Superior temporal gyrus (tissue), 1 donor: Measurements from ENCODE around the gene DGKZ.
"Not testable (repeated sequence)": the region's sequence is repeated elsewhere in the genome, so short reads cannot be mapped to it uniquely, and the experiment has no call there.

Source experiments
- DNase-seq: peaks from one replicate; pipeline ENCODE4 v3.0.0-alpha.2; 2016; ENCODE audit errors: extremely low spot score

DGKZ gene

DNA sequence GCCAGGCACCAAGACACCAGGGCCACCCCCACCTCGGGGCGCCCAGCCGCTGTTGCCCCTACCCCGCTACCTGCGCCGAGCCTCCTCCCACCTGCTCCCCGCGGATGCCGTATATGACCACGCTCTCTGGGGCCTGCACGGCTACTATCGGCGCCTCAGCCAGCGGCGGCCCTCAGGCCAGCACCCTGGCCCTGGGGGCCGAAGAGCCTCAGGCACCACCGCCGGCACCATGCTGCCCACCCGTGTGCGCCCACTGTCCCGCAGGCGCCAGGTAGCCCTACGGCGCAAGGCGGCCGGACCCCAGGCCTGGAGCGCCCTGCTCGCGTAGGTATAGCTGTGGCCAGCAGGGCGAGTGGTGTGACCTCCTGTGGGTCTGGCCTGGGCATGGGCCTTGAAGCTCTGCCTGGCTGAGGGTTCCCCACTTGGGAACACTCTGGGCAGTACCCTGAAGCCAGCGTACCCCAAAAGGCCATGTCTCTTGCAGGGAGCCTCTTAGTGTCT lies 19.4 kb downstream of the DGKZ start:
- DNase-seq = no peak

- DNase-seq = peak; percentile 80
These were observed 20.1 kb downstream of the DGKZ start for GRCh38 chr11:46367244-46367915.

DNA sequence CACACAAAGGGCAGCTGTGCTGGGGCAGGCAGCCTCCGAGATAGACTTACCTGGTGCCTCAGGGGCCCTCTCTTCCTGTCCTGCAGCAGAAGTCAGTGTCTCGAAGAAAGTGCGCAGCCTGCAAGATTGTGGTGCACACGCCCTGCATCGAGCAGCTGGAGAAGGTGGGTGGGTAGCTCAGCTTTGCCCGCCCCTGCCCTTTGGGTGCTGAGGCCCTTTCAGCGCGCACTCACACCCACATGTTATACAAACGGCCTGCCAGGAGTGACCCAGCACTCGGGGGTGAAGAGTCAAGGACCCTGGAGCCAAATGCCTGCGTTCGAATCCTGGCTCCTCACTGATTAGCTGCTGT lies 20.6 kb downstream of the DGKZ start:
- no peak for DNase-seq

- DNase-seq = no peak
These were observed 22.3 kb downstream of the DGKZ start for GRCh38 chr11:46369458-46370152.

GRCh38 chr11:46370253-46370652 lies 23.0 kb downstream of the DGKZ start:
- DNase-seq = no peak

DNA sequence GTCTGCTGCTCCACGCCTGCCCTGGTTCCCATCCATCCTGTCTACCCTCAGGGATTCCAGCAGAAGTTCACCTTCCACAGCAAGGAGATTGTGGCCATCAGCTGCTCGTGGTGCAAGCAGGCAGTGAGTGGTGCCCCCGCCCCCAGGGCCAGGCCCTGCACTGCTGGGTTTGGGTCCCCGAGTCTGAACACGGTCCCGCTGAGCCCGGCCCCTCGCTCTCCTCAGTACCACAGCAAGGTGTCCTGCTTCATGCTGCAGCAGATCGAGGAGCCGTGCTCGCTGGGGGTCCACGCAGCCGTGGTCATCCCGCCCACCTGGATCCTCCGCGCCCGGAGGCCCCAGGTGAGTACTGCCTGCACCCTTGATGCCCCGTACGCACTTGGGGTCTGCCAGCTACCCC lies 24.0 kb downstream of the DGKZ start:
- DNase-seq = not testable (repeated sequence)

DNA sequence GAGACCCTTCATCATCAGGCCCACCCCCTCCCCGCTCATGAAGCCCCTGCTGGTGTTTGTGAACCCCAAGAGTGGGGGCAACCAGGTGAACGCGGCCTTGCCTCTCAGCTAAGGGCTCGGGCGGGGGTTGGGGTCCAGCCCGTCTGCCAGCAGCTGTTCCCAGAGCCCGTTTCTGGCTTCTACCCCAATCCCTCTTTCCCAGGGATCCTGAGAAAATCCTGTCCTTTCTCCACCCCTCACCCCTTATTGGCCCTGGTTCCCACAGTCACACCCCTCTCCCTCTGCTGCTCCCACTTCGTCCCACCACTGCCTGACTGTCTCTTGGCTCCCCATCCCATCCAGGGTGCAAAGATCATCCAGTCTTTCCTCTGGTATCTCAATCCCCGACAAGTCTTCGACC lies 24.8 kb downstream of the DGKZ start:
- DNase-seq = no peak

DNA sequence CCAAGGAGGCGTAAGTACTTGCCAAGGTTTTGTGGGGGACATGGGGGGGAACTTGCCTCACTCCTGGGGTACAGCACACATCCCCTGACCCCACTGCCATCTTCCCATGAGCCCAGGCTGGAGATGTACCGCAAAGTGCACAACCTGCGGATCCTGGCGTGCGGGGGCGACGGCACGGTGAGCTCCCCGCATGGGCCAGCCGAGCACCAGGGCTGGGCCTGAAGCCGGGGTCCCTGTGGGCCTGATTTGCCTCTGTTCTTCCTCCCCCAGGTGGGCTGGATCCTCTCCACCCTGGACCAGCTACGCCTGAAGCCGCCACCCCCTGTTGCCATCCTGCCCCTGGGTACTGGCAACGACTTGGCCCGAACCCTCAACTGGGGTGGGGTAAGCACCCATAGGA lies 25.2 kb downstream of the DGKZ start:
- not testable (repeated sequence) for DNase-seq

DNA sequence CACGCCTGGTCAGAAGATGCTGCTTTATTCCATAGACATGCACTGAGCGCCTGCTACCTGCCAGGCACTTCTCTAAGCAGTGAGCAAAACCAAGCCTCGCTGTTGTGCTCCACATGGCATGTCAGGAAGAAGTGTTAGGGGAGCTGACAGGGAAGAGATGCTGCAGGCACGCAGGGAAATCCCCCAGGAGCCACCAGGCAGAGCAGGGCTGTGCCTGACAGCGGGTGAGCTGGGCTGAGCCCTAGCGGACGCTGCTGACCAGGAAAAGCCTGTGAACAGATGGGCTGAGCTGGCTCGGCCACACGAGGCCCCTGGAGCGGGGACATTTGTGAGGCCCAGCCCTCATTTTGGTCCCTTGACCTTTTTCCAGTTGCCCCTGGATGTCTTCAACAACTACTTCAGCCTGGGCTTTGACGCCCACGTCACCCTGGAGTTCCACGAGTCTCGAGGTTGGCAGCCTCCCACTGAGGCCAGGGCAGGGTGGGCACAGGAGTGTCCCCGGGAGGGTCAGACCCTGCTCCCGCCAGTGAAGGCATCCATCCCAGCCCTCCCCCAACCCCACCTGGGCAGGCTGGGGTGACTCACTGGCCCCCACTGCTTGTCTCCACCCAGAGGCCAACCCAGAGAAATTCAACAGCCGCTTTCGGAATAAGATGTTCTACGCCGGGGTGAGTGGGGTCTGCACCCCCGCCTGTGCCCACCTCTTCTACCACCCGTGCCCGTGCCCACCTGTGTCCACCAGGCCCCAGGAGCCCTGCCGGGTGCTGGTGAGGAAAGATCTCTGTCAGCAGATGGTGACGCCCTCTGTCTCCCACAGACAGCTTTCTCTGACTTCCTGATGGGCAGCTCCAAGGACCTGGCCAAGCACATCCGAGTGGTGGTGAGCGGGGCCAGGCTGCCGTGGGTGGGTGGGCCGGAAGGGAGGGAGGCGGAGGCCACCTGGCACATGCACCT lies 26.8 kb downstream of the DGKZ start:
- DNase-seq = no peak

DNA sequence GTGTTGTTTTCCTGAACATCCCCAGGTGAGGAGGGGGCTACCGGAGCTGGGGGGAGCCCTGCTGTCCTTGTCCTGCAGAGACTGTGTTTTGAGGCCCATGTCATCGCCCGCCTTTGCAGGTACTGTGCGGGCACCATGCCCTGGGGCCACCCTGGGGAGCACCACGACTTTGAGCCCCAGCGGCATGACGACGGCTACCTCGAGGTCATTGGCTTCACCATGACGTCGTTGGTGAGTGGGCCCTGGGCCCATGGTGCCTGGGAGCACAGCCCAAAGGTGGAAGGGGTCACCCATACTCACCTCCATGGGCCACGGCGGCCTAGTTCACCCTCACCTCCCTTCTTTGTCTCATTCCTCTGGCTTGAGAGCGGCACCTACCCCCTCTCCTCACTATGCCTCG lies 27.6 kb downstream of the DGKZ start:
- DNase-seq = no peak

DNA sequence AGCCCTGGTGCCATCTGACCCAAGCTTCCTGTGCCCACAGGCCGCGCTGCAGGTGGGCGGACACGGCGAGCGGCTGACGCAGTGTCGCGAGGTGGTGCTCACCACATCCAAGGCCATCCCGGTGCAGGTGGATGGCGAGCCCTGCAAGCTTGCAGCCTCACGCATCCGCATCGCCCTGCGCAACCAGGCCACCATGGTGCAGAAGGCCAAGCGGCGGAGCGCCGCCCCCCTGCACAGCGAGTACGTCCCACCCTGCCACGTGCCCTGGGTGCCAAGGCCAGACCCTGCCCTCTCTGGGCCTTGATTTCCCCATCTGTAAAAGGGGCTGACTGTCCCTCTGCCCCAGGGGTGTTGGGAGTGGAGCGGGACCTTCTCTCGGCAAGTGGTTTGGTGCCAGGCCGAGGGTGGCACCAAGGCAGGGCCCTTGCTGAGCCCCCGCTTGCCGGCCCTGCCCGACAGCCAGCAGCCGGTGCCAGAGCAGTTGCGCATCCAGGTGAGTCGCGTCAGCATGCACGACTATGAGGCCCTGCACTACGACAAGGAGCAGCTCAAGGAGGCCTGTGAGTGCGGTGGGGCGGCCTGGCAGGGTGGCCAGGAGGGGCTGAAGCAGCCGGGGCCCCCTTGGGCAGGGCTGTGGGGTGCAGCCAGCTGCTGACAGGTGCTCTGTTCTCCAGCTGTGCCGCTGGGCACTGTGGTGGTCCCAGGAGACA lies 28.3 kb downstream of the DGKZ start:
- DNase-seq = no peak

- DNase-seq = no peak
These were observed 29.2 kb downstream of the DGKZ start for GRCh38 chr11:46376258-46377050.

DNA sequence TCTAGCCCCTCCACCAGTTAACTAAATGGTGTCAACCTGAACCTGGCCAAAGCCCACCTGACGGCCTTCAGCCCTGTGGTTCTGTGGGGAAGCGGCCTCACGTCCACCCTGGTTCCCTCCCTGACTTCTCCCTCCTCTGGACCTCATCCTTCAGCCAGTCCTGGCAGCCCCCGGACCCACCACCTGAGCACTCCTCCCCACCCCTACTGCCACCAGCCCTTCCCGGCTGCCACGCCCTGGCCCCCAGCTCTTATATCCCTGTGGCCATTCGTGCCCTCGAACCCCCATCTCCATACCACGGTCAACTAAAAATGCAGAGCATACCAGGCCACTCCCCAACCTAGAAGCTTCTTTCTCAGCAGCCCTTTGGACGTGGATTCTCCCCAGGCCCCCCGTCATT lies 30.0 kb downstream of the DGKZ start:
- DNase-seq = no peak

GRCh38 chr11:46377831-46378230 lies 30.6 kb downstream of the DGKZ start:
- DNase-seq = no peak

GRCh38 chr11:46378296-46378695 lies 31.0 kb downstream of the DGKZ start:
- DNase-seq = no peak

- no peak for DNase-seq
These were observed 31.7 kb downstream of the DGKZ start for GRCh38 chr11:46378811-46379481.

GRCh38 chr11:46379482-46380293 lies 32.4 kb downstream of the DGKZ start:
- not testable (repeated sequence) for DNase-seq

DNA sequence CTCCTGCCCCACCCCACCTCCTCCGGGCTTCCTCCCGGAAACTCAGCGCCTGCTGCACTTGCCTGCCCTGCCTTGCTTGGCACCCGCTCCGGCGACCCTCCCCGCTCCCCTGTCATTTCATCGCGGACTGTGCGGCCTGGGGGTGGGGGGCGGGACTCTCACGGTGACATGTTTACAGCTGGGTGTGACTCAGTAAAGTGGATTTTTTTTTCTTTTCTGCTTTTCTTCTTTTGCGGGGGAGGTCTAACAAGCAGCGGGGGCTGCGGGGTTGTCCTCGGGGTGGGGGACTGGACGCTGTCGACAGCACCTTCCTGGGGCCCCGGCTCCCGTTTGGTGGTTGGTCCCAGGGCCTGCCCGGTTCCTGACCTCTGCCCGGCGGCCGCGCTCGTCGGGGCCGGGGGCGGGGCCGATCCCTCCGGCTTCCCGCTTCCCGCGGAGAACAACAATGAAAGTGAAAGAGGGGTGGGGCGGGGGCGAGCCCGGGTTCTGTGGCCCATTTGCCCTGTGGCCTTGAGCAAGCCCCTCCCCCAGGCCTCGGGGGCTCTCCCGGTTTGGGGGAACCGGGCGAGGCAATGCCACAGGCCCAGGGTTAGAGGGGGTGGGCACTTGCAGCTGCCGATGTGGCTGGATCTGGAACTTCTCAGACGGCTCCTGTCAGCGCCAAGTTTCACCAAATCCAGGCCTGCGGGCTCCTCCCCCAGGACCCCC lies 33.2 kb downstream of the DGKZ start:
- no peak for DNase-seq
